ENCODE data around the gene GRK4.
A peak's percentile ranks its signal among the peaks of the same experiment; 100 is the strongest.
"Not testable (repeated sequence)": the region's sequence is repeated elsewhere in the genome, so short reads cannot be mapped to it uniquely, and the experiment has no call there.

The GRK4 gene

GRCh38 chr4:2931512-2932301, 31.7 kb upstream of the GRK4 start:
- DNase-seq = peak; percentile 54

- peak; percentile 51 for DNase-seq
Measured at GRCh38 chr4:2932321-2932950, 30.9 kb upstream of the GRK4 start.

- DNase-seq = peak; percentile 44
Measured at GRCh38 chr4:2932951-2933565, 30.3 kb upstream of the GRK4 start.

- DNase-seq = no peak
Measured at GRCh38 chr4:2933566-2934076, 29.8 kb upstream of the GRK4 start.

- DNase-seq = peak; percentile 68
Measured at GRCh38 chr4:2934077-2934812, 29.1 kb upstream of the GRK4 start.

GRCh38 chr4:2934813-2935761, 28.3 kb upstream of the GRK4 start:
- peak; percentile 98 for DNase-seq

- DNase-seq = peak; percentile 46
Measured at GRCh38 chr4:2935762-2936743, 27.3 kb upstream of the GRK4 start.

GRCh38 chr4:2936773-2937145, 26.6 kb upstream of the GRK4 start:
- DNase-seq = peak; percentile 40

- peak; percentile 39 for DNase-seq
Measured at GRCh38 chr4:2937146-2937857, 26.1 kb upstream of the GRK4 start.

GRCh38 chr4:2937986-2938385, 25.4 kb upstream of the GRK4 start:
- no peak for DNase-seq

- DNase-seq = not testable (repeated sequence)
Measured at GRCh38 chr4:2938411-2938810, 25.0 kb upstream of the GRK4 start.

GRCh38 chr4:2938906-2939305, 24.5 kb upstream of the GRK4 start:
- DNase-seq = no peak

- DNase-seq = peak; percentile 36
Measured at GRCh38 chr4:2939383-2940243, 23.8 kb upstream of the GRK4 start.

GRCh38 chr4:2940267-2941137, 22.9 kb upstream of the GRK4 start:
- DNase-seq = peak; percentile 26

- peak; percentile 21 for DNase-seq
Measured at GRCh38 chr4:2941138-2942036, 22.0 kb upstream of the GRK4 start.

- peak; percentile 38 for DNase-seq
Measured at GRCh38 chr4:2942037-2942531, 21.3 kb upstream of the GRK4 start.
